DOHH2 (cell line): ENCODE measurements around the gene CD244.

Source experiments
- EZH2phosphoT487 ChIP-seq: fragments of 200-600 bp; sonication (generic); IDR thresholded peaks from 2 replicates; pipeline ENCODE4 v1.6.1; 2017; ENCODE audit warnings: borderline replicate concordance, mild to moderate bottlenecking, antibody characterized with exemption, low read length, moderate library complexity, mixed read lengths
- TF ChIP-seq, protein P1 (sequence below): fragments of 200-600 bp; sonication (generic); IDR thresholded peaks from one replicate; pipeline ENCODE4 v1.5.1; 2014; ENCODE audit warnings: antibody characterized with exemption, mild to moderate bottlenecking, low read depth, low read length; ENCODE audit not compliant: poor library complexity, severe bottlenecking

GRCh38 chr1:160911441-160911840, 48.8 kb upstream of the CD244 start:
- TF ChIP-seq, protein P1, sequence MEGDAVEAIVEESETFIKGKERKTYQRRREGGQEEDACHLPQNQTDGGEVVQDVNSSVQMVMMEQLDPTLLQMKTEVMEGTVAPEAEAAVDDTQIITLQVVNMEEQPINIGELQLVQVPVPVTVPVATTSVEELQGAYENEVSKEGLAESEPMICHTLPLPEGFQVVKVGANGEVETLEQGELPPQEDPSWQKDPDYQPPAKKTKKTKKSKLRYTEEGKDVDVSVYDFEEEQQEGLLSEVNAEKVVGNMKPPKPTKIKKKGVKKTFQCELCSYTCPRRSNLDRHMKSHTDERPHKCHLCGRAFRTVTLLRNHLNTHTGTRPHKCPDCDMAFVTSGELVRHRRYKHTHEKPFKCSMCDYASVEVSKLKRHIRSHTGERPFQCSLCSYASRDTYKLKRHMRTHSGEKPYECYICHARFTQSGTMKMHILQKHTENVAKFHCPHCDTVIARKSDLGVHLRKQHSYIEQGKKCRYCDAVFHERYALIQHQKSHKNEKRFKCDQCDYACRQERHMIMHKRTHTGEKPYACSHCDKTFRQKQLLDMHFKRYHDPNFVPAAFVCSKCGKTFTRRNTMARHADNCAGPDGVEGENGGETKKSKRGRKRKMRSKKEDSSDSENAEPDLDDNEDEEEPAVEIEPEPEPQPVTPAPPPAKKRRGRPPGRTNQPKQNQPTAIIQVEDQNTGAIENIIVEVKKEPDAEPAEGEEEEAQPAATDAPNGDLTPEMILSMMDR = no peak
- no peak for TF ChIP-seq EZH2phosphoT487
